ENCODE measurements around the gene GRWD1. TPM values are rescaled to one million over a fixed set of nuclear protein-coding genes. Genes with fewer than 3 reads are reported as not detected.

Gene GRWD1
- total RNA-seq, 4 donors from 2014 or later, result 33.0 to 43.9 (median 34.6) TPM

DNA sequence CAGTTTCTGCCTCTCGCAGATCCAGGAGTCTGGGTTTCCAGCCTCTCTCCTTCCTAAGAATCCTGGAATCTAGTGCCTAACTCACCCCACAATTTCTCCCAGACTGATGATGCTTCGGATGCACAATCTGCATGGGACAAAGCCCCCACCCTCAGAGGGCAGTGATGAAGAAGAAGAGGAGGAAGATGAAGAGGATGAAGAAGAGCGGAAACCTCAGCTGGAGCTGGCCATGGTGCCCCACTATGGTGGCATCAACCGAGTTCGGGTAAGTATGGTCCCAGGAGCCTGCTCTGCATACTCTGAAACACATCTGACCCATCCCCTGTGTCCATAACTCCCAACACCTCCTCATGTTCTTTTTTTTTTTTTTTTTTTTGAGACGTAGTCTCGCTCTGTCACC lies 796 bp downstream of the GRWD1 start:
- Histone ChIP-seq H3K4me1 (peaks cover 20 to 43% (median 22%) of the 10 kb centered on the region in 3 donors), H3K27me3 (peaks cover 0 to 31% (median 2%) of the 10 kb centered on the region in 4 donors), H3K36me3 (peaks cover 0 to 46% (median 18%) of the 10 kb centered on the region in 3 donors), H3K27ac (peak overlapping the region in 3 of 4 donors; percentile 84 to 89 (median 88)), H3K4me3 (peak overlapping the region; percentile 78 to 93 (median 84)), H3K9me3 (no peaks in the 10 kb centered on the region)
- intact Hi-C loops (cut with DNase I), result no loop called here
- no peak for TF ChIP-seq POLR2A (IDR thresholded peaks at IDR 0.05)
- DNase-seq, result no peak
- WGBS, 2 donors, result 76 to 85% methylated on average over 6 to 7 of the region's 7 CpGs

DNA sequence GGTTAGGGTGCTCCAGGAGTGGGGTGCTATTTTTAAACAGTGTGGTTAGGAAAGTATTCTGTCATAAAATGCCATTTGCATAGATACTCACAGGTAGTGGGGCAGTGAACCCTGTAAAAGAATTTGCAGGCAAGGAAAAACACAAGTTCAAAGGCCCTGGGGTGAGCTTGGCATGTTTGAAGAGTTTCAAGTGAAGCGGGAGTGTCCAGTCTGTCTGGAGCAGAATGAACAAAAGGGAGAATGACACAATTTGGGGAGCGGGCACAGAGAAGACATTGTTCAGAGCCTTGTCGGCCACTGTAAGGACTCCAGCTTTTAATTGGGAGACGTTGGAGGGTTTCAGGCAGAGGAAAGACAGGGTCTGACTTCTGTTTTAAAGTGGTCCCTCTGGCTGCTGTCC lies 2.8 kb downstream of the GRWD1 start:
- intact Hi-C loops (cut with DNase I), result no loop called here
- Histone ChIP-seq H3K27ac (no peak overlapping the region), H3K4me3 (no peak overlapping the region), H3K27me3 (peaks cover 0 to 11% (median 2%) of the 10 kb centered on the region in 4 donors), H3K36me3 (peaks cover 9 to 66% (median 32%) of the 10 kb centered on the region in 3 donors), H3K9me3 (no peaks in the 10 kb centered on the region), H3K4me1 (peaks cover 16 to 52% (median 22%) of the 10 kb centered on the region in 3 donors)
- WGBS, 2 donors, result 83 to 93% methylated on average over 4 of the region's 4 CpGs
- no peak for TF ChIP-seq POLR2A (IDR thresholded peaks at IDR 0.05)
- TF ChIP-seq, protein P1, sequence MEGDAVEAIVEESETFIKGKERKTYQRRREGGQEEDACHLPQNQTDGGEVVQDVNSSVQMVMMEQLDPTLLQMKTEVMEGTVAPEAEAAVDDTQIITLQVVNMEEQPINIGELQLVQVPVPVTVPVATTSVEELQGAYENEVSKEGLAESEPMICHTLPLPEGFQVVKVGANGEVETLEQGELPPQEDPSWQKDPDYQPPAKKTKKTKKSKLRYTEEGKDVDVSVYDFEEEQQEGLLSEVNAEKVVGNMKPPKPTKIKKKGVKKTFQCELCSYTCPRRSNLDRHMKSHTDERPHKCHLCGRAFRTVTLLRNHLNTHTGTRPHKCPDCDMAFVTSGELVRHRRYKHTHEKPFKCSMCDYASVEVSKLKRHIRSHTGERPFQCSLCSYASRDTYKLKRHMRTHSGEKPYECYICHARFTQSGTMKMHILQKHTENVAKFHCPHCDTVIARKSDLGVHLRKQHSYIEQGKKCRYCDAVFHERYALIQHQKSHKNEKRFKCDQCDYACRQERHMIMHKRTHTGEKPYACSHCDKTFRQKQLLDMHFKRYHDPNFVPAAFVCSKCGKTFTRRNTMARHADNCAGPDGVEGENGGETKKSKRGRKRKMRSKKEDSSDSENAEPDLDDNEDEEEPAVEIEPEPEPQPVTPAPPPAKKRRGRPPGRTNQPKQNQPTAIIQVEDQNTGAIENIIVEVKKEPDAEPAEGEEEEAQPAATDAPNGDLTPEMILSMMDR (IDR thresholded peaks at IDR 0.05), result no peak
- DNase-seq, result no peak

DNA sequence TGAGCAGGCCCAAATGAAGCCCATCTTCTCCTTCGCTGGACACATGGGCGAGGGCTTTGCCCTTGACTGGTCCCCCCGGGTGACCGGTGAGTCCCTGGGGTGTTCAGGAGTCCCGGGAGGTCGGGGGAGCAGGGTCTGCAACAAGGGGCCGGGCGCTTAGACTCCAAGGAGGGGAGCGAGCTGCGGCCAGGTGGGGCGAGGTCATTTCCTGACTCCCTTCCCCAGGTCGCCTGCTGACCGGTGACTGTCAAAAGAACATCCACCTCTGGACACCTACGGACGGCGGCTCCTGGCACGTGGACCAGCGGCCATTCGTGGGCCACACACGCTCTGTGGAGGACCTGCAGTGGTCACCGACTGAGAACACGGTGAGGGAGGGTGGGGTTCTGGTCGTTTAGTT lies 4.7 kb downstream of the GRWD1 start:
- intact Hi-C loops (cut with DNase I), result no loop called here
- Histone ChIP-seq H3K27ac (no peak overlapping the region), H3K4me1 (peaks cover 6 to 33% (median 8%) of the 10 kb centered on the region in 3 donors), H3K9me3 (no peaks in the 10 kb centered on the region), H3K27me3 (no peaks in the 10 kb centered on the region), H3K36me3 (peaks cover 20 to 85% (median 43%) of the 10 kb centered on the region in 3 donors), H3K4me3 (no peak overlapping the region)
- TF ChIP-seq, protein P1 (IDR thresholded peaks at IDR 0.05), result no peak
- TF ChIP-seq POLR2A (IDR thresholded peaks at IDR 0.05), result no peak
- WGBS, 2 donors, result 82 to 87% methylated on average over 3 to 10 of the region's 23 CpGs
- no peak for DNase-seq

DNA sequence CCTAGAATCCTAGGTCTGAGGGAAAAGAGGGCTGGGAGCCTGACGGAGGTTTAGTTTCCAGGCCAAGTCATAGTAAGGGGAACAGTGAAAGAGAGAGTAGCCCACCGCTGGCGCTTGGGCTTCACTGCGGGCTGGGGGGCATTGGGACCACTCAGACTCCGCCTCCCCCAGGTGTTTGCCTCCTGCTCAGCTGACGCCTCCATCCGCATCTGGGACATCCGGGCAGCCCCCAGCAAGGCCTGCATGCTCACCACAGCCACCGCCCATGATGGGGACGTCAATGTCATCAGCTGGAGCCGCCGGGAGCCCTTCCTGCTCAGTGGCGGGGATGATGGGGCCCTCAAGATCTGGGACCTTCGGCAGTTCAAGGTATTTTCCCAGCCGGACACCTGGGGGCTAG lies 5.1 kb downstream of the GRWD1 start:
- 94% methylated on average over 3 of the region's 15 CpGs; no CpG with 5 or more reads in 1 of the 2 donors for WGBS, 2 donors
- no peak for DNase-seq
- intact Hi-C loops (cut with DNase I), result no loop called here
- no peak overlapping the region for H3K4me3 ChIP-seq
- peaks cover 20 to 89% (median 47%) of the 10 kb centered on the region in 3 donors for H3K36me3 ChIP-seq
- no peak overlapping the region for H3K27ac ChIP-seq
- H3K9me3 ChIP-seq, result no peaks in the 10 kb centered on the region
- no peak for TF ChIP-seq POLR2A (IDR thresholded peaks at IDR 0.05)
- TF ChIP-seq, protein P1 (IDR thresholded peaks at IDR 0.05), result no peak
- no peaks in the 10 kb centered on the region for H3K27me3 ChIP-seq
- peaks cover 6 to 32% (median 8%) of the 10 kb centered on the region in 3 donors for H3K4me1 ChIP-seq

DNA sequence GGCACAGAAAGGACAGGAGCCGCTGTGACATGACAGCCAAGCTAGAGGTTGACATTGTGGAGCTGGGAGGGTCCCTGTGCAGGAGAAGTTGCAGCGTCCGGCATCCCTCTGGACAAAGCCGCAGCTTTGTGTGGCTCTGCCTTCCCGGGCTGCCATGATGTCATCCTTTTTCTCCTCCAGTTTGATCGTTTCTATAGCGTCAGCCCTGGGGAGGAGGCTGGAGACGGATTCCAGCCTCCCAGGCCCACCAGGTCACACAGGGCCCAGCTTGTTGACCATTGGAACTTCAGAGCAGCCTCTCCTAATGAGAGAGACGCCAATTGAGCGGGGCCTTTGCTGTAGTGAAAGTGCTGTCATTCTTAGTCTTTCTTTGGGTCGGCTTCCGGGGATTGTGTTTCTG lies 5.8 kb downstream of the GRWD1 start:
- TF ChIP-seq, protein P1 (IDR thresholded peaks at IDR 0.05), result no peak
- no peak for TF ChIP-seq POLR2A (IDR thresholded peaks at IDR 0.05)
- no peaks in the 10 kb centered on the region for H3K27me3 ChIP-seq
- 89 to 93% methylated on average over 12 of the region's 12 CpGs for WGBS, 2 donors
- intact Hi-C loops (cut with DNase I), result no loop called here
- H3K27ac ChIP-seq, result no peak overlapping the region
- peaks cover 20 to 97% (median 47%) of the 10 kb centered on the region in 3 donors for H3K36me3 ChIP-seq
- no peaks in the 10 kb centered on the region for H3K9me3 ChIP-seq
- no peak overlapping the region for H3K4me3 ChIP-seq
- DNase-seq, result no peak
- peaks cover 2 to 27% (median 5%) of the 10 kb centered on the region in 3 donors for H3K4me1 ChIP-seq
